ENCODE data around the gene APOBEC3C.
"Not testable (repeated sequence)": the region's sequence is repeated elsewhere in the genome, so short reads cannot be mapped to it uniquely, and the experiment has no call there.

The APOBEC3C gene

GRCh38 chr22:39024519-39025308, 10.7 kb downstream of the APOBEC3C start:
- no peak for DNase-seq

GRCh38 chr22:39026509-39027150, 12.6 kb downstream of the APOBEC3C start:
- no peak for DNase-seq

DNA sequence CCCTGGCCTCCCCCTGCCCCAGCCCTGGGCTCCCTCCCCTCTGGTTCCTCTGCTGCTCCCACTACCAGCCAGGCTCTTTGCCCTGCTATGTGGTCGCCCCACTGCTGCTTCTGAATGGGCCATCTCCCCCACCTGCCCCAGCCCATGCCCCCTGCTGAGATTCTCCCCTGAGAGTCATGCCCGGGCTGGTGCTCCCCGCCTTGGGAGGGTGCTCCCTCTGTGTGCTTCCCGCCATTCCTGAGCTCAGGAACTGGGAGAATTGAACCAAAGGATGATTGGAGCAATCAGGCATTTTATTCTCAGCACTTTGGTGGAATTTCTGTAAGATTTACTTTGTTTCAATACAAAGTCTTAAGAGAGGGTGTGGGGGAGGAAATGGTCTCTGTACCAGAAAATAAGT, 13.7 kb downstream of the APOBEC3C start:
- DNase-seq = no peak

DNA sequence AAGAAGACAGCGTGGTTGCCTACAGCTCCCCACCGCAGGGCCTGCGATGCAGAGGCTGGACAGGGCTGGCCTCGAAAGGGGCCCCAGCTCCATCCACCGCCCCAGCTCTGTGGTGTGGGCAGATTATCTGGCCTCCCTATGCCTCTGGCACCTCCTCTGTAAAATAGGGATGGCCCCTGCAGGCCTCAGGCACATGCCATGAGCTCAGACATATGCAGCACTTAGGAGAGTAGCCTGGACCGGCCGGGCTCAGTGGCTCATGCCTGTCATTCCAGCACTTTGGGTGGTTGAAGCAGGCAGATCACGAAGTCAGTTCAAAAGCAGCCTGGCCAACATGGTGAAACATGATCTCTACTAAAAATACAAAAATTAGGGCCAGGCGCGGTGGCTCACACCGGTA, 14.2 kb downstream of the APOBEC3C start:
- no peak for DNase-seq

DNA sequence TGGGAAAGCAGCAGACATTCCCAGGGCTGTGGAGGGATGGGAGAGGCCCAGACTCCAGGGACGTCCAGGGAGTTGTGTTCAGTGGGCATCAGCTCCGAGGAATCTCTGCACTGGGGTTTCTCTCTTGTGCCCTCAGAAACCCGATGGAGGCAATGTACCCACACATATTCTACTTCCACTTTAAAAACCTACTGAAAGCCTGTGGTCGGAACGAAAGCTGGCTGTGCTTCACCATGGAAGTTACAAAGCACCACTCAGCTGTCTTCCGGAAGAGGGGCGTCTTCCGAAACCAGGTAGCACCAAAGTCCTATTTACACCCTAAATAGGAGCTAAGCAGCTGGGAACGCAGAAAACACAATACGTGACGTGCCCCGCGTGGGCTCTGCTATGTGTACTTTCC, 15.2 kb downstream of the APOBEC3C start:
- no peak for DNase-seq

DNA sequence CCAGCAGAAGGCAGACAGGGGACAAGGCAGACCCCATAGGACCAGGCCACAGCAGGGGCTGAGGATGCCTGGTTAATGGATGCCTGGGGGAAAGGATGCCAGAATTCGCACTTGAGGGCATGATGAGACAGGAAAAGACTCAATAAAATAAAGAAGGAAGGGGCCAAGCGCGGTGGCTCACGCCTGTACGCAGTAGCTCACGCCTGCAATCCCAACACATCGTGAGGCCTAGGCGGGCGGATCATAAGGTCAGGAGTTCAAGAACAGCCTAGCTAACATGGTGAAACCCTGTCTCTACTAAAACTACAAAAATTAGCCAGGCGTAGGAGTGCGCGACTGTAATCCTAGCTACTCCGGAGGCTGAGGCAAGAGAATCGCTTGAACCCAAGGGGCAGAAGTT, 16.6 kb downstream of the APOBEC3C start:
- no peak for DNase-seq

DNA sequence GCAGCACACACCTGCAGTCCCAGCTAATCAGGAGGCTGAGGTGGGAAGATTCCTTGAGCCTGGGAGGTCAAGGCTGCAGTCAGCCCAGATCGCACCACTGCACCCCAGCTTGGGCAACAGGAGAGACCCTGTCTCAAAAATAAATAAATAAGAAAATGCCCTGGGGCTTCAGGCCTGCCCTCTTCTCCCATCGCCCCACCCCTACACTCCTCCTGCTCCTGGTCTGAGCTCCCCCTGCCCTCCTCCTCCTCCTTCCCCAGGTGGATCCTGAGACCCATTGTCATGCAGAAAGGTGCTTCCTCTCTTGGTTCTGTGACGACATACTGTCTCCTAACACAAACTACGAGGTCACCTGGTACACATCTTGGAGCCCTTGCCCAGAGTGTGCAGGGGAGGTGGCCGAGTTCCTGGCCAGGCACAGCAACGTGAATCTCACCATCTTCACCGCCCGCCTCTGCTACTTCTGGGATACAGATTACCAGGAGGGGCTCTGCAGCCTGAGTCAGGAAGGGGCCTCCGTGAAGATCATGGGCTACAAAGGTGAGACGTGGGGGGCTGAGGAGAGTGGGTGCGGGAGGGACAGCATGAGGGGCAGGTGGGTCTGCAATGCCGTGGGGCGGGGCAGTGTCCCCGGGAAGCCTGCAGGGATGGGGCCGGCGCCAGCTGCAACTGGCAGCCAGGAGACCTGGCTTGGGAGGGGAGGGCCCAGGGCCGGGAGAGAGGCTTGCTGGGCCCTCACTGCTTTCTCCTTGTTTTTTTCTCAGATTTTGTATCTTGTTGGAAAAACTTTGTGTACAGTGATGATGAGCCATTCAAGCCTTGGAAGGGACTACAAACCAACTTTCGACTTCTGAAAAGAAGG, 17.6 kb downstream of the APOBEC3C start:
- DNase-seq = not testable (repeated sequence)

DNA sequence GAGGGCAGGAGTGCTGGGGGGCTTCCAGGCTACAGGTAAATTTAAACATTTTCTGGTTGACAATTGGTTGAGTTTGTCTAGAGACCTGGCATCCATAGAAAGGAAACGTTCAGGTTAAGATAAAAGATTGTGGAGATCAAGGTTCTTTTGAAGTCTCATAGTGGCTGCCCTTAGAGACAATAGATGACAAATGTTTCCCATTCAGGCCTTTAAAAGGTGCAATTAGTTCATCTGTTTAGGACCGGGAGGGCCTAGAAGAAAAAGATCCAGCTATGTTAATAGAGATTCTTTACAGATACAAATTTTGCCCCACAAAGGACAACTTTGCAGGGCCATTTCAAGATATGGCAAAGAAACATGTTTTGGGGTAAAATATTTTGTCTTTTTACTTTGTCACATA, 23.0 kb downstream of the APOBEC3C start:
- not testable (repeated sequence) for DNase-seq

DNA sequence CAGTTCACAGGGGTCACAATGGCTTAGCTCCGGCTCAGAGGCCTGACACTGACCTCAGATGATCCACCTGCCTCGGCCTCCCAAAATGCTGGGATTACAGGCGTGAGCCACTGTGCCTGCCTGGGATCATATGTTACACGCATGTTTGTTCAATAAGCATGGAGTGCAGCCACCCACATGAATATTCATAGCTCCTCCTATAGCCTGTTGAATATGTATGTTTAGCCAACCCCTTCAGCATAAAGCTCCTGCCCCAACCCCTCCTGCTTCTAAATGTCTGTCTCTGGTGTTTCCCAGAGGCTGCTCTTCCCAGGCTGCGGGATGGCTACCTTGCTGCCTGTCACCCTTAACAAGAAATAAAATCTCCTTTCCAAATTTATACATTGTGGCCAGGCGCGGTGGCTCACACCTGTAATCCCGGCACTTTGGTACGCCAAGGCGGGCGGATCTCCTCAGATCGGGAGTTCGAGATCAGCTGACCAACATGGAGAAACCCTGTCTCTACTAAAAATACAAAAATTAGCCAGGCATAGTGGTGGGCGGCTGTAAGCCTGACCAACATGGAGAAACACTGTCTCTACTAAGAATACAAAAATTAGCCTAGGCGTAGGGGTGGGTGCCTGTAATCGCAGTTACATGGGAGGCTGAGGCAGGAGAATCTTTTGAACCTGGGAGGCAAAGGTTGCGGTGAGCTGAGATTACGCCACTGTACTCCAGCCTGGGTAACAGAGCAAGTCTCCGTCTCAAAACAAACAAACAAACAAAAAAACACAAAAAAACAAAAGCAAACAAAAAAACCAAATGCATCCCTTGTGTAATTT, 25.5 kb downstream of the APOBEC3C start:
- no peak for DNase-seq

GRCh38 chr22:39040155-39040537, 26.1 kb downstream of the APOBEC3C start:
- DNase-seq = not testable (repeated sequence)

DNA sequence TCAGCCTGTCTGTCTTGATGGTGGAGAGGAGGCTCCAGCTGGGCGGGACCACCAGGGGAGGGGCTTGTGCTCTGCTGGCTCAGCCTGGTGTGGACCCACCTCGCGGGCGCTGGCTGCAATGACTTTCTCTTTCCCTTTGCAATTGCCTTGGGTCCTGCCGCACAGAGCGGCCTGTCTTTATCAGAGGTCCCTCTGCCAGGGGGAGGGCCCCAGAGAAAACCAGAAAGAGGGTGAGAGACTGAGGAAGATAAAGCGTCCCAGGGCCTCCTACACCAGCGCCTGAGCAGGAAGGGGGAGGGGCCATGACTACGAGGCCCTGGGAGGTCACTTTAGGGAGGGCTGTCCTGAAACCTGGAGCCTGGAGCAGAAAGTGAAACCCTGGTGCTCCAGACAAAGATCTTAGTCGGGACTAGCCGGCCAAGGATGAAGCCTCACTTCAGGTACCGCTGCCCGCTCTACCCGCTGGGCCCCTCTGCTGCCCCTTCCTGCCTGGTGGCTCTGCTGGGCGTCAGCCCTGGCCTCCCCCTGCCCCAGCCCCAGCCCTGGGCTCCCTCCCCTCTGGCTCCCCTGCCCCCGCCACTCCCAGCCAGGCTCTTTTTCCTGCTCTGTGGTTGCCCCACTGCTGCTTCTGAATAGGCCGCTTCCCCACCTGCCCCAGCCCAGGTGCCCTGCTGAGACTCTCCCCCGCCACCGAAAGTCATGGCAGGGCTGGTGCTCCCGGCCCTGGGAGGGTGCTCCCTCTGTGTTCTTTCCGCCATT, 26.7 kb downstream of the APOBEC3C start, which contains the start of gene APOBEC3F:
Gene APOBEC3F, plus strand, starts transcription at position 327 of the 759 bp plus-strand sequence. Its CDS starts 97 bp downstream, at position 424.
- not testable (repeated sequence) for DNase-seq

- DNase-seq = no peak
Observed at GRCh38 chr22:39041908-39042307, 27.9 kb downstream of the APOBEC3C start.

DNA sequence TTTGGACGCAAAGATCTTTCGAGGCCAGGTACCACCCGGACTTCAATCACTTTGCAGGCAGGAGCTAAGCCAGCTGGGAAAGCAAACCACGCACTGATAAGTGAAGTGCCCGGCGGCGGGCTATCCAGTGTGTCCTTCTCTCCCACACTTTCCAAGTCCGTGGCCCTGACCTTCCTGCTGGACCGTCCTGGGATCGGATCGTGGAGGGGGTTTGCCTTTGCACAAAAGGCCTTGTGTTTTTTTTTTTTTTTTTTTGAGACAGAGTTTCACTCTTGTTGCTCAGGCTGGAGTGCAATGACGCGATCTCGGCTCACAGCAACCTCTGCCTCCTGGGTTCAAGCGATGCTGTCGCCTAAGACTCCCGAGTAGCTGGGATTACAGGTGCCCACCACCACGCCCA, 29.0 kb downstream of the APOBEC3C start:
- DNase-seq = not testable (repeated sequence)

DNA sequence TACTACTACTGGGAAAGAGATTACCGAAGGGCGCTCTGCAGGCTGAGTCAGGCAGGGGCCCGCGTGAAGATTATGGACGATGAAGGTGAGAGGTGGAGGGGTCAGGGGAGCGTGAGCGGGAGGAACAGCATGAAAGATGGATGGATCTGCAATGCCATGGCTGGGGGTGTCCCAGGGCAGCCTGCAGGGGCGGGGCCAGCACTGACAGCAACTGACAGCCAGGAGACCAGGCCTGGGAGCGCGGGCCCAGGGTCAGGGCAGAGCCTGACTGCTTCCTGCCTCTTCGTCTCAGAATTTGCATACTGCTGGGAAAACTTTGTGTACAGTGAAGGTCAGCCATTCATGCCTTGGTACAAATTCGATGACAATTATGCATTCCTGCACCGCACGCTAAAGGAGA, 31.1 kb downstream of the APOBEC3C start:
- DNase-seq = not testable (repeated sequence)

DNA sequence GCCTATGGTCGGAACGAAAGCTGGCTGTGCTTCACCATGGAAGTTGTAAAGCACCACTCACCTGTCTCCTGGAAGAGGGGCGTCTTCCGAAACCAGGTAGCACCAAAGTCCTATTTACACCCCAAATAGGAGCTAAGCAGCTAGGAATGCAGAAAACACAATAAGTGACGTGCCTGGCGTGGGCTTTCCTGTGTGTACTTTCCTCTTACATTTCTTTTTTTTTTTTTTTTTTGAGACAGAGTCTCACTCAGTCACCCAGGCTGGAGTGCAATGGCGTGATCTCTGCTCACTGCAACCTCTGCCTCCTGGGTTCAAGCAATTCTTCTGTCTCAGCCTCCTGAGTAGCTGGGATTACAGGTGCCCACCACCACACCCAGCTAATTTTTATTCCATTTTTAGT, 35.4 kb downstream of the APOBEC3C start:
- DNase-seq = not testable (repeated sequence)

- DNase-seq = not testable (repeated sequence)
Observed at GRCh38 chr22:39051844-39052495, 37.9 kb downstream of the APOBEC3C start.

DNA sequence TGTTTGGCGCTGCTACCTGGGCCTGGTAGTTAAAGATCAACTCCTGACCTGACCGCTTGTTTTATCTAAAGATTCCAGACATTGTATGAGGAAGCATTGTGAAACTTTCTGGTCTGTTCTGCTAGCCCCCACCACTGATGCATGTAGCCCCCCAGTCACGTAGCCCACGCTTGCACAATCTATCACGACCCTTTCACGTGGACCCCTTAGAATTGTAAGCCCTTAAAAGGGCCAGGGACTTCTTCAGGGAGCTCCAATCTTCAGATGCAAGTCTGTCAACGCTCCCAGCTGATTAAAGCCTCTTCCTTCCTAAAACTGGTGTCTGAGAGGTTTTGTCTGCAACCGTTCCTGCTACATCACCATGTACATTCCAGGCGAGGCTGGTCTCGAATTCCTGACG, 41.6 kb downstream of the APOBEC3C start:
- DNase-seq = no peak

- not testable (repeated sequence) for DNase-seq
Observed at GRCh38 chr22:39061290-39061689, 47.2 kb downstream of the APOBEC3C start.

GRCh38 chr22:39061951-39062350, 47.9 kb downstream of the APOBEC3C start:
- not testable (repeated sequence) for DNase-seq

DNA sequence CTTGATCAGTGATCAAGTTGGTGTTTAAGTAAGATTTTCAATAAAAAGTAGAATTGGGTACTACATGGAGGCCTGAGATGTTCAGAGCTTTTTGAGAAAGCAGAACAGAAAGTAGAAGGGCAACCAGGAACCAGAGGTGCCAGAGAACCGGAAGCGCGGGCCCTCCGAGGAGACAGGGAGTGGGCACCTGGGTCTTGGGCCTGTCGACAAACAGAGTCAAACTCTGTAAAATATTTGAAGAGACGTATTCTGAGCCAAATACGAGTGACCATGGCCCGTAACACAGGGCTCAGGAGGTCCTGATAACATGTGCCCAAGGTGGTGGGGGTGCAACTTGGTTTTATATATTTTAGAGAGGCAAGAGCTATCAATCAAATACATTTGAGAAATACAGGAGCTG, 49.8 kb downstream of the APOBEC3C start:
- not testable (repeated sequence) for DNase-seq
